WTC11 (cell line): ENCODE data around the gene SGIP1. TPM values are rescaled to one million over a fixed set of nuclear protein-coding genes. Genes with fewer than 3 reads are reported as not detected.

Experiments used
- ATAC-seq: fragments of 200-7000 bp; cut with Tn5 transposase; 2 replicates; pipeline ENCODE4 v1.10.0; 2021; ENCODE audit warnings: mild to moderate bottlenecking, moderate library complexity
- CTCF ChIA-PET: fragments of 300-600 bp; sonication (Branson Sonifier 250); formaldehyde crosslinking; loops from one replicate; lab custom pipeline; 2021; ENCODE audit warnings: antibody characterized with exemption; lab: Charles Lee
- POLR2A ChIA-PET: fragments of 350-600 bp; sonication (Branson Sonifier 250); formaldehyde crosslinking; loops from one replicate; lab custom pipeline; 2021; ENCODE audit warnings: antibody characterized with exemption; lab: Charles Lee
- DNase-seq: peaks from one replicate; pipeline ENCODE4 v3.0.0; 2021; ENCODE audit warnings: low spot score
- H3K27ac Mint-ChIP-seq: 2 replicates; pipeline ENCODE4 v1.8.0; 2021; ENCODE audit warnings: mixed read lengths
- H3K27me3 Mint-ChIP-seq: 2 replicates; pipeline ENCODE4 v1.8.0; 2021; ENCODE audit warnings: low read depth, mild to moderate bottlenecking, moderate library complexity, mixed read lengths
- H3K36me3 Mint-ChIP-seq: 2 replicates; pipeline ENCODE4 v1.8.0; 2021; ENCODE audit warnings: mixed read lengths
- H3K4me1 Mint-ChIP-seq: 2 replicates; pipeline ENCODE4 v1.8.0; 2022; ENCODE audit warnings: mixed read lengths
- H3K4me3 Mint-ChIP-seq: 2 replicates; pipeline ENCODE4 v1.8.0; 2021; ENCODE audit warnings: mild to moderate bottlenecking, moderate library complexity, mixed read lengths
- H3K9me3 Mint-ChIP-seq: 2 replicates; pipeline ENCODE4 v1.8.0; 2021; ENCODE audit warnings: mixed read lengths
- CBFB ChIP-seq: sonication (generic); formaldehyde crosslinking; IDR thresholded peaks from 2 replicates; pipeline ENCODE4 v1.8.1; 2022; ENCODE audit warnings: mild to moderate bottlenecking, low read depth, missing genetic modification reagents
- CDX4 ChIP-seq: fragments of 250-450 bp; sonication (Bioruptor Pico); IDR thresholded peaks from 2 replicates; pipeline ENCODE4 v1.9.0; 2021; ENCODE audit warnings: moderate library complexity, mild to moderate bottlenecking, inconsistent platforms, borderline replicate concordance
- CREB1 ChIP-seq: sonication (generic); formaldehyde crosslinking; IDR thresholded peaks from 2 replicates; pipeline ENCODE4 v1.8.0; 2023; ENCODE audit warnings: mild to moderate bottlenecking, missing genetic modification reagents
- E2F1 ChIP-seq: sonication (generic); formaldehyde crosslinking; IDR thresholded peaks from 2 replicates; pipeline ENCODE4 v1.8.0; 2022; ENCODE audit warnings: mild to moderate bottlenecking, missing genetic modification reagents
- ESRRA ChIP-seq: sonication (generic); formaldehyde crosslinking; IDR thresholded peaks from 2 replicates; pipeline ENCODE4 v1.8.1; 2022; ENCODE audit warnings: mild to moderate bottlenecking, missing genetic modification reagents, borderline replicate concordance
- FOXJ3 ChIP-seq: sonication (generic); formaldehyde crosslinking; IDR thresholded peaks from 2 replicates; pipeline ENCODE4 v1.9.0; 2021; ENCODE audit warnings: missing genetic modification reagents, mild to moderate bottlenecking, borderline replicate concordance
- FOXP4 ChIP-seq: sonication (generic); formaldehyde crosslinking; IDR thresholded peaks from 2 replicates; pipeline ENCODE4 v1.8.0; 2022; ENCODE audit warnings: mild to moderate bottlenecking, missing genetic modification reagents
- KAT7 ChIP-seq: sonication (generic); formaldehyde crosslinking; IDR thresholded peaks from 2 replicates; pipeline ENCODE4 v1.8.1; 2023; ENCODE audit warnings: missing genetic modification reagents, mild to moderate bottlenecking, borderline replicate concordance
- OVOL2 ChIP-seq: fragments of 250-450 bp; sonication (Bioruptor Pico); IDR thresholded peaks from 2 replicates; pipeline ENCODE4 v1.9.0; 2021; ENCODE audit warnings: mild to moderate bottlenecking, borderline replicate concordance
- PRRX2 ChIP-seq: fragments of 250-450 bp; sonication (Bioruptor Pico); IDR thresholded peaks from 2 replicates; pipeline ENCODE4 v1.8.0; 2021; ENCODE audit warnings: mild to moderate bottlenecking
- TCF7 ChIP-seq: sonication (generic); formaldehyde crosslinking; IDR thresholded peaks from 2 replicates; pipeline ENCODE4 v1.8.0; 2022; ENCODE audit warnings: mild to moderate bottlenecking, low read depth, missing genetic modification reagents, moderate library complexity
- TEAD4 ChIP-seq: sonication (generic); formaldehyde crosslinking; IDR thresholded peaks from 2 replicates; pipeline ENCODE4 v1.8.0; 2022; ENCODE audit warnings: mild to moderate bottlenecking, missing genetic modification reagents
- ZNF138 ChIP-seq: sonication (generic); formaldehyde crosslinking; conservative IDR thresholded peaks from 2 replicates; pipeline ENCODE4 v1.8.1; 2022; ENCODE audit warnings: mild to moderate bottlenecking, moderate library complexity, missing genetic modification reagents
- ZNF532 ChIP-seq: fragments of 250-450 bp; sonication (Bioruptor Pico); IDR thresholded peaks from 2 replicates; pipeline ENCODE4 v1.9.0; 2021; ENCODE audit warnings: mild to moderate bottlenecking, borderline replicate concordance
- total RNA-seq: library from RNA; stranded (reverse); gene quantifications from 3 replicates; pipeline ENCODE4 v1.2.3, GENCODE V29; 2021
- TF ChIP-seq, protein P1 (sequence below): fragments of 250-450 bp; sonication (Bioruptor Pico); conservative IDR thresholded peaks from 2 replicates; pipeline ENCODE4 v1.9.0; 2021; ENCODE audit warnings: mild to moderate bottlenecking
- TF ChIP-seq, protein P2 (sequence below): sonication (generic); formaldehyde crosslinking; IDR thresholded peaks from 2 replicates; pipeline ENCODE4 v1.8.1; 2023; ENCODE audit warnings: mild to moderate bottlenecking, missing genetic modification reagents, moderate library complexity
- TF ChIP-seq, protein P3 (sequence below): fragments of 250-450 bp; sonication (Bioruptor Pico); IDR thresholded peaks from 2 replicates; pipeline ENCODE4 v2.1.2; 2022; ENCODE audit warnings: mild to moderate bottlenecking, moderate library complexity
- TF ChIP-seq, protein P4 (sequence below): sonication (generic); formaldehyde crosslinking; IDR thresholded peaks from 2 replicates; pipeline ENCODE4 v1.8.0; 2023; ENCODE audit warnings: mild to moderate bottlenecking, missing genetic modification reagents

The SGIP1 gene
- total RNA-seq, 1 experiment from 2014 or later = 3.9 TPM

- no peak for TF ChIP-seq FOXP4 (CRISPR knock-in tag)
- TF ChIP-seq, protein P1, sequence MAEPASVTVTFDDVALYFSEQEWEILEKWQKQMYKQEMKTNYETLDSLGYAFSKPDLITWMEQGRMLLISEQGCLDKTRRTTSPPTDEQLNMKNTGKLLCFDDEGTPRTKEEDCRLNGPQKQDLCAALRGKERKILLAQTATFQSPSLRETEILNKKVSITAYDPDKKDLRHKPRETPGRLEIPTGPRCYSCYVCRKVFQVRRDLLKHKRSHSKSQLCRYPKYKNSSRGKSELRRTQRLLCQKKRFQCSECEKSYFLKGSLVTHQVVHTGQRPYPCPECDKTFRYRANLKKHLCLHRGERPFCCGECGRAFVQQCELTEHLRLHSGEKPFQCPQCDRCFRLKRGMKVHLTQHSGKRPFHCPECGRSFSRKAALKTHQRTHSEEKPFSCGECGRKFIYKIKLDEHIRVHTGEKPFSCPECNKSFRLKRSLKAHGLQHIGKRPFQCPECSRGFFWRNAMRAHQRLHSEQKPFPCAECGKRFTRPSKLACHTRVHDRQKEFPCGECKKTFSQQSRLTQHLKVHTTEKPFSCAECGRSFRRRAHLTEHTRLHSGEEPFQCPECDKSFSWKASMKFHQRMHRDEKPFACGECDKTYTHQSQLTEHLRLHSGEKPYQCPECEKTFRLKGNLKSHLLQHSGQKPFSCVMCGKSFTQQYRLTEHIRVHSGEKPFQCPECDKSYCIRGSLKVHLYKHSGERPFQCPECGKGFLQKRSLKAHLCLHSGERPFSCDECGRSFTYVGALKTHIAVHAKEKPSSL (CRISPR knock-in tag) = no peak
Observed at GRCh38 chr1:66628926-66629325, 95.0 kb downstream of the SGIP1 start (continued).

GRCh38 chr1:66633159-66633558 is 99.2 kb downstream of the SGIP1 start:
- ATAC-seq = no peak
- CTCF ChIA-PET = no interaction called here
- H3K4me1 Mint-ChIP-seq = peaks cover 9% of the 10 kb centered on the region

More at GRCh38 chr1:66633159-66633558, 99.2 kb downstream of the SGIP1 start:
- no peak overlapping the region for H3K27ac Mint-ChIP-seq
- H3K4me3 Mint-ChIP-seq = no peak overlapping the region
- POLR2A ChIA-PET = interaction anchor here (1.0 kb wide), 1 partner anchor 20 kb away, joined by 3 read pairs; no protein-coding TSS in a partner anchor
- no peaks in the 10 kb centered on the region for H3K36me3 Mint-ChIP-seq
- no peaks in the 10 kb centered on the region for H3K27me3 Mint-ChIP-seq
- no peak for TF ChIP-seq E2F1 (CRISPR knock-in tag)
- no peak for TF ChIP-seq OVOL2 (CRISPR knock-in tag)
- TF ChIP-seq, protein P2, sequence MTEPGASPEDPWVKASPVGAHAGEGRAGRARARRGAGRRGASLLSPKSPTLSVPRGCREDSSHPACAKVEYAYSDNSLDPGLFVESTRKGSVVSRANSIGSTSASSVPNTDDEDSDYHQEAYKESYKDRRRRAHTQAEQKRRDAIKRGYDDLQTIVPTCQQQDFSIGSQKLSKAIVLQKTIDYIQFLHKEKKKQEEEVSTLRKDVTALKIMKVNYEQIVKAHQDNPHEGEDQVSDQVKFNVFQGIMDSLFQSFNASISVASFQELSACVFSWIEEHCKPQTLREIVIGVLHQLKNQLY (CRISPR knock-in tag) = no peak
- TF ChIP-seq ZNF532 (CRISPR knock-in tag) = no peak
- no peak for TF ChIP-seq PRRX2 (CRISPR knock-in tag)
- TF ChIP-seq, protein P3, sequence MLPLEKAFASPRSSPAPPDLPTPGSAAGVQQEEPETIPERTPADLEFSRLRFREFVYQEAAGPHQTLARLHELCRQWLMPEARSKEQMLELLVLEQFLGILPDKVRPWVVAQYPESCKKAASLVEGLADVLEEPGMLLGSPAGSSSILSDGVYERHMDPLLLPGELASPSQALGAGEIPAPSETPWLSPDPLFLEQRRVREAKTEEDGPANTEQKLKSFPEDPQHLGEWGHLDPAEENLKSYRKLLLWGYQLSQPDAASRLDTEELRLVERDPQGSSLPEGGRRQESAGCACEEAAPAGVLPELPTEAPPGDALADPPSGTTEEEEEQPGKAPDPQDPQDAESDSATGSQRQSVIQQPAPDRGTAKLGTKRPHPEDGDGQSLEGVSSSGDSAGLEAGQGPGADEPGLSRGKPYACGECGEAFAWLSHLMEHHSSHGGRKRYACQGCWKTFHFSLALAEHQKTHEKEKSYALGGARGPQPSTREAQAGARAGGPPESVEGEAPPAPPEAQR (CRISPR knock-in tag) = no peak
- TF ChIP-seq, protein P4, sequence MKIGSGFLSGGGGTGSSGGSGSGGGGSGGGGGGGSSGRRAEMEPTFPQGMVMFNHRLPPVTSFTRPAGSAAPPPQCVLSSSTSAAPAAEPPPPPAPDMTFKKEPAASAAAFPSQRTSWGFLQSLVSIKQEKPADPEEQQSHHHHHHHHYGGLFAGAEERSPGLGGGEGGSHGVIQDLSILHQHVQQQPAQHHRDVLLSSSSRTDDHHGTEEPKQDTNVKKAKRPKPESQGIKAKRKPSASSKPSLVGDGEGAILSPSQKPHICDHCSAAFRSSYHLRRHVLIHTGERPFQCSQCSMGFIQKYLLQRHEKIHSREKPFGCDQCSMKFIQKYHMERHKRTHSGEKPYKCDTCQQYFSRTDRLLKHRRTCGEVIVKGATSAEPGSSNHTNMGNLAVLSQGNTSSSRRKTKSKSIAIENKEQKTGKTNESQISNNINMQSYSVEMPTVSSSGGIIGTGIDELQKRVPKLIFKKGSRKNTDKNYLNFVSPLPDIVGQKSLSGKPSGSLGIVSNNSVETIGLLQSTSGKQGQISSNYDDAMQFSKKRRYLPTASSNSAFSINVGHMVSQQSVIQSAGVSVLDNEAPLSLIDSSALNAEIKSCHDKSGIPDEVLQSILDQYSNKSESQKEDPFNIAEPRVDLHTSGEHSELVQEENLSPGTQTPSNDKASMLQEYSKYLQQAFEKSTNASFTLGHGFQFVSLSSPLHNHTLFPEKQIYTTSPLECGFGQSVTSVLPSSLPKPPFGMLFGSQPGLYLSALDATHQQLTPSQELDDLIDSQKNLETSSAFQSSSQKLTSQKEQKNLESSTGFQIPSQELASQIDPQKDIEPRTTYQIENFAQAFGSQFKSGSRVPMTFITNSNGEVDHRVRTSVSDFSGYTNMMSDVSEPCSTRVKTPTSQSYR (CRISPR knock-in tag) = no peak
- TF ChIP-seq ESRRA (CRISPR knock-in tag) = no peak
- no peak for TF ChIP-seq TCF7 (CRISPR knock-in tag)
- TF ChIP-seq KAT7 (CRISPR knock-in tag) = no peak
- no peak for TF ChIP-seq CREB1 (CRISPR knock-in tag)
- TF ChIP-seq CDX4 (CRISPR knock-in tag) = no peak
- TF ChIP-seq ZNF138 (CRISPR knock-in tag) = no peak
- no peak for TF ChIP-seq TEAD4 (CRISPR knock-in tag)
- no peak for TF ChIP-seq FOXJ3
- no peak for TF ChIP-seq CBFB (CRISPR knock-in tag)
- 0 out of 2 replicates have a peak, but pooled peaks cover 1% of the 10 kb centered on the region for H3K9me3 Mint-ChIP-seq
- no peak for DNase-seq
